ENCODE results near the gene RAB34. TPM values are rescaled to one million over a fixed set of nuclear protein-coding genes. Genes with fewer than 3 reads are reported as not detected.

Gene RAB34
- 100 to 1,000 TPM; 185 to 200 (median 193) TPM for polyA plus RNA-seq (ENCODE audit: insufficient read length in 3 of 3)

GRCh38 chr17:28717578-28718332, at the start of gene RAB34:
Gene RAB34, minus strand, starts transcription at chr17:28717868. Its CDS starts 602 bp downstream, at chr17:28717266.
- peak; percentile 71 to 87 (median 82) for DNase-seq (ENCODE audit: low read depth in 3 of 3, low spot score in 2 of 3)

GRCh38 chr17:28765038-28765437, 47.4 kb upstream of the RAB34 start:
- no peak for DNase-seq (ENCODE audit: low read depth in 3 of 3, low spot score in 2 of 3)

- no peak for DNase-seq (ENCODE audit: low read depth in 3 of 3, low spot score in 2 of 3)
These were observed 46.2 kb upstream of the RAB34 start for GRCh38 chr17:28763804-28764266.

GRCh38 chr17:28763137-28763799, 45.6 kb upstream of the RAB34 start:
- no peak for DNase-seq (ENCODE audit: low read depth in 3 of 3, low spot score in 2 of 3)

GRCh38 chr17:28760601-28761562, 43.2 kb upstream of the RAB34 start:
- DNase-seq (ENCODE audit: low read depth in 3 of 3, low spot score in 2 of 3) = no peak

- no peak for DNase-seq (ENCODE audit: low read depth in 3 of 3, low spot score in 2 of 3)
These were observed 41.7 kb upstream of the RAB34 start for GRCh38 chr17:28759256-28759865.

GRCh38 chr17:28758411-28759121, 40.9 kb upstream of the RAB34 start:
- no peak for DNase-seq (ENCODE audit: low read depth in 3 of 3, low spot score in 2 of 3)

GRCh38 chr17:28756049-28756804, 38.6 kb upstream of the RAB34 start:
- DNase-seq (ENCODE audit: low read depth in 3 of 3, low spot score in 2 of 3) = no peak

GRCh38 chr17:28755486-28755885, 37.8 kb upstream of the RAB34 start:
- no peak for DNase-seq (ENCODE audit: low read depth in 3 of 3, low spot score in 2 of 3)

GRCh38 chr17:28751600-28752366, 34.1 kb upstream of the RAB34 start:
- DNase-seq (ENCODE audit: low read depth in 3 of 3, low spot score in 2 of 3) = no peak

- peak; percentile 76 to 86 (median 85) for DNase-seq (ENCODE audit: low read depth in 3 of 3, low spot score in 2 of 3)
These were observed 32.7 kb upstream of the RAB34 start for GRCh38 chr17:28750178-28751047.

GRCh38 chr17:28749516-28750177, 32.0 kb upstream of the RAB34 start:
- DNase-seq (ENCODE audit: low read depth in 3 of 3, low spot score in 2 of 3) = no peak

- DNase-seq (ENCODE audit: low read depth in 3 of 3, low spot score in 2 of 3) = no peak
These were observed 31.3 kb upstream of the RAB34 start for GRCh38 chr17:28748852-28749515.

GRCh38 chr17:28747801-28748750, 30.4 kb upstream of the RAB34 start:
- no peak for DNase-seq (ENCODE audit: low read depth in 3 of 3, low spot score in 2 of 3)

- DNase-seq (ENCODE audit: low read depth in 3 of 3, low spot score in 2 of 3) = no peak
These were observed 29.5 kb upstream of the RAB34 start for GRCh38 chr17:28747051-28747691.
